Amygdala (tissue), 56 donors: Measurements from ENCODE around the gene PLXNB3.
A peak's percentile ranks its signal among the peaks of the same experiment; 100 is the strongest.

Source experiments
- DNase-seq, 56 donors: peaks; one replicate each; lab custom pipeline; 2025; lab: John Stamatoyannopoulos, UW

Gene PLXNB3

DNA sequence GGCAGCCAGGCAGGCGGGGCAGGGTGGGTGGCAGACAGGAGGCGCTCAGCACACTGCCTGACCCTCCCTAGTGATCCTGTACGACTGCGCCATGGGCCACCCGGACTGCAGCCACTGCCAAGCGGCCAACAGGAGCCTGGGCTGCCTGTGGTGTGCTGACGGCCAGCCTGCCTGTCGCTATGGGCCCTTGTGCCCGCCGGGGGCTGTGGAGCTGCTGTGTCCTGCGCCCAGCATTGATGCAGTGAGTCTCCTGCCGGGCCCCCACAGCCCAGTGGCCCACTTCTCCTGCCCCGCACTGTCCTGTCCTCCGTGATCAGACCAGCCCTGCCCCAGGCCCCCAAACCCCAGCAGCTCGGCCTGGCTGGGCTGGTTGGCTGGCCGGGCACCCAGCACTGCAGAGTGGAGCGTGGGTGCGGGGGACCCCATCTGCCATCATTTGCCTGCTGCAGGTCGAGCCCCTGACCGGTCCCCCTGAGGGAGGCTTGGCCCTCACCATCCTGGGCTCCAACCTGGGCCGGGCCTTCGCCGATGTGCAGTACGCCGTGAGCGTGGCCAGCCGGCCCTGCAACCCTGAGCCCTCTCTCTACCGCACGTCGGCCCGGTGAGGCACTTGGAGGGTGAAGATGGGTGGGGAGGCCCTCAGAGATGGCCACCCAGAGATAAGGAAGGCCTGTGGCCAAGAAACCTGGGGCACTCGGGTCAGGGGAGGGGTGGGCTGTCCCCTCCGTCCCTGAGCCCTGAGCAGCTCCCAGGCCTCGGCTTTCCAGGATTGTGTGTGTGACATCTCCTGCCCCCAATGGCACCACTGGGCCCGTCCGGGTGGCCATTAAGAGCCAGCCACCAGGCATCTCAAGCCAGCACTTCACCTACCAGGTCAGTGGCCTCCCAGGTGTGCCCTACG is 7.6 kb downstream of the PLXNB3 start:
- no peak for DNase-seq

GRCh38 chrX:153772316-153773217 is 8.5 kb downstream of the PLXNB3 start:
- DNase-seq = no peak

DNA sequence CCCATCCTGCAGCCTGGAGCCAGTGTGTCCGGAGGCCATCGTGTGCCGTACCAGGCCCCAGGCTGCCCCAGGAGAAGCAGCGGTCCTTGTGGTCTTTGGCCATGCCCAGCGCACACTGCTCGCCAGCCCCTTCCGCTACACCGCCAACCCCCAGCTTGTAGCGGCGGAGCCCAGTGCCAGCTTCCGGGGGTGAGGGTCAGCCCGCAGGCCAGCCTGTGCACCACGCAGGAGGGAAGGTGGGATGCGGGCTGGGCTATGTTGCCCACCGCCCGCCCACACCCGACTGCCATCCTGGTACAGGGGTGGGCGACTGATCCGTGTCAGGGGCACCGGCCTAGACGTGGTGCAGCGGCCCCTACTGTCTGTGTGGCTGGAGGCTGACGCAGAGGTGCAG is 9.2 kb downstream of the PLXNB3 start:
- DNase-seq = no peak

- no peak for DNase-seq
Observed at GRCh38 chrX:153773741-153774575, 9.9 kb downstream of the PLXNB3 start.

DNA sequence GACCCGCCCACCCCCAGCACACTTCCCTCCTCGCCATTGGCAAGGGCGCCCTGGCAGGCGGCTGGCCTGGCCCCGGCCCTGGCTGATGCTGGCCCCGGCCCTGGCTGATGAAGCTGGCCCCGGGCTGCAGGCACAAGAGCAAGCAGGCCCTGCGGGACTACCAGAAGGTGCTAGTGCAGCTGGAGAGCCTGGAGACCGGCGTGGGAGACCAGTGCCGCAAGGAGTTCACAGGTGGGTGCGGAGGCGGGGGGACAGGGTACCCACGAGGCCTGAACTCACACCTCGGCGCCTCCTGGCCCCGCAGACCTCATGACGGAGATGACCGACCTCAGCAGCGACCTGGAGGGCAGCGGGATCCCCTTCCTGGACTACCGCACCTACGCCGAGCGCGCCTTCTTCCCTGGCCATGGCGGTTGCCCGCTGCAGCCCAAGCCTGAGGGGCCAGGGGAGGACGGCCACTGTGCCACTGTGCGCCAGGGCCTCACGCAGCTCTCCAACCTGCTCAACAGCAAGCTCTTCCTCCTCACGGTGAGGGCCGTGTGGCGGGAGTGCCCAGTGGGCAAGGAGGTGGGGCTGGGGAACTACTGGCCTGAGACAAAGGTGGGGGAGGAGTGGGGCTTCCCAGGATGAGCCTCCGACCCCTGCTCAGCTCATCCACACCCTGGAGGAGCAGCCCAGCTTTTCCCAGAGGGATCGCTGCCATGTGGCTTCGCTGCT is 10.7 kb downstream of the PLXNB3 start:
- no peak for DNase-seq

DNA sequence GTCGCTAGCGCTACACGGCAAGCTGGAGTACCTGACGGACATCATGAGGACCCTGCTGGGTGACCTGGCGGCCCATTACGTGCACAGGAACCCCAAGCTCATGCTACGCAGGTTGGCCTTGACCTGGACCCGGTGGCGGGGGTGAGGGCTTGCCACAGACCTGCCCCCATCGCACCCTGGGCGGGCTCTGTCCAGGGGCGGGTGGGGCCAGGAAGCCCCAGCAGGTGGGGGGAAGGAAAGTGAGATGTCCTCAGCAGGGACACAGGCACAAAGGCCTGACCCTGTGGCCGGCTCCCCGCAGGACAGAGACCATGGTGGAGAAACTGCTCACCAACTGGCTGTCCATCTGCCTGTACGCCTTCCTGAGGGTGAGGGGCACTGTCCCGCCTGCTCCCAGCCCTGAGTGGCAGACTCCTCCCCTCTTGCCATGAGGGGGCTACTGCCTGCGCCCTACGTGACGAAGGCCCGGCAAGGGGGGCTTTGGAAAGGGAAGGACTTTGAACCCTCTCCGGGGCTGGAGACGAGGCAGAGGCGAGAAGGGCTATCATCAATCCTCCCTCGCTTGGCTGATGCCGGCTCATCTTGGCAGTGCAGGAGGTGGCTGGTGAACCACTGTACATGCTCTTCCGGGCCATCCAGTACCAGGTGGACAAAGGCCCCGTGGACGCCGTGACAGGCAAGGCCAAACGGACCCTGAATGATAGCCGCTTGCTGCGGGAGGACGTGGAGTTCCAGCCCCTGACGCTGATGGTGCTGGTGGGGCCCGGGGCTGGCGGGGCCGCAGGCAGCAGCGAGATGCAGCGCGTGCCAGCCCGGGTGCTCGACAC is 11.5 kb downstream of the PLXNB3 start:
- no peak for DNase-seq

- DNase-seq = no peak
Observed at GRCh38 chrX:153776120-153776599, 12.1 kb downstream of the PLXNB3 start.

DNA sequence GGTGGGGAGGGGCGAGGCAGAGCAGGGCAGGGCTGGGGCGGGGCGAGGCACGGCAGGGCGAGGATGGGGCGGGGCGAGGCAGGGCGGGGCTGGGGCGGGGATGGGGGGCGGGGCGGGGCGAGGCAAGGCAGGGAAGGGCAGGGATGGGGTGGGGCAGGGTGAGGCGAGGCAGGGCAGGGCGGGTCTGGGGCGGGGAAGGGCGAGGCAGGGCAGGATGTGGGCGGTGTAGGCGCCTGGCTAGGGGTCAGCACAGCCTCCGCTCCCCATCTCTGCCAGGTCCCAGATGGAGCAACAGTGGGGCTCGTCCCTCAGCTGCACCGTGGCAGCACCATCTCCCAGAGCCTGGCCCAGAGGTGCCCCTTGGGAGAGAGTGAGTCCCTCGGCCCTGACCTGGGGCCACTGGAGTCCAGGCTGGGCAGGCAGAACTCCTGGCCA is 12.6 kb downstream of the PLXNB3 start:
- DNase-seq = no peak

DNA sequence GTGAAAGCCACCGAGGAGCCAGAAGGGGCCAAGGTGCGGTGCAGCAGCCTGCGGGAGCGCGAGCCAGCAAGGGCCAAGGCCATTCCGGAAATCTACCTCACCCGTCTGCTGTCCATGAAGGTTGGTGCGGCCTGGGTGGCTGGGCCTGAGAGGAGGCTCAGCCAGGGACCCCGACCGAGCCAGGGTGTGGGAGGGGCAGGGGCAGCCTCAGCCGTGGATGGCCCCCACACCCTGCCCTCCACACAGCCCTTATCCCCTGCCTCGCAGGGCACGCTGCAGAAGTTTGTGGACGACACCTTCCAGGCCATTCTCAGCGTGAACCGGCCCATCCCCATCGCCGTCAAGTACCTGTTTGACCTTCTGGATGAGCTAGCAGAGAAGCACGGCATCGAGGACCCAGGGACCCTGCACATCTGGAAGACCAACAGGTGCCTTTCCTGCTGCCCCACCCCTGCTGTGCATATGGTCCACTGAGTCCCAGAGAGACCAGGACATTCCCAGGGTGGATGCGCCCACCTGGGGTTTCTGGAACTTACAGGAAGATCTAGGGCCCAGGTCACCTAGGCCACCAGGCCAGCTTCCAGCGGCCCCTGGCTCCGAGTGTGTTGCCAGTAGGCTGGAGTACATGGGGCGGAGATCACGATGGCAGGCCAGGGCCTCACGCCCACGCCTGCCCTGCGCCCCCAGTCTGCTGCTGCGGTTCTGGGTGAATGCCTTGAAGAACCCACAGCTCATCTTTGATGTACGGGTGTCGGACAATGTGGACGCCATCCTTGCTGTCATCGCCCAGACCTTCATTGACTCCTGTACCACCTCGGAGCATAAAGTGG is 13.4 kb downstream of the PLXNB3 start:
- DNase-seq = no peak

DNA sequence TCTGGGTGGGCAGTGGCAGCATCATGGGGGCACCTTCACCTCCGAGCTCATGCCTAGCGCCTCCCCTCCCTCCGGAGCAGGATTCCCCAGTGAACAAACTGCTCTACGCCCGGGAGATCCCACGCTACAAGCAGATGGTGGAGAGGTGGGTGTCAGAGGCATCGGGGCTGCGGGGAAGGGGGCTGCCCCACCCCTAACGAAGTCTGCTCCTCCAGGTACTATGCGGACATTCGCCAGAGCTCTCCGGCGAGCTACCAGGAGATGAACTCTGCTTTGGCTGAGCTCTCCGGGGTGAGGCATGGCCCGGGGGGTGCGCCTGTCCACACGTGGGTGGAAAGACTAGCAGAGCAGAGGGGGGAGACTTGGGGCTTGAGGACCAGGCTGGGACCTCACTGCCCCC is 14.1 kb downstream of the PLXNB3 start:
- DNase-seq = no peak

- no peak for DNase-seq
Observed at GRCh38 chrX:153778684-153779101, 14.6 kb downstream of the PLXNB3 start.

GRCh38 chrX:153779891-153780677 is 16.0 kb downstream of the PLXNB3 start:
- DNase-seq = no peak

DNA sequence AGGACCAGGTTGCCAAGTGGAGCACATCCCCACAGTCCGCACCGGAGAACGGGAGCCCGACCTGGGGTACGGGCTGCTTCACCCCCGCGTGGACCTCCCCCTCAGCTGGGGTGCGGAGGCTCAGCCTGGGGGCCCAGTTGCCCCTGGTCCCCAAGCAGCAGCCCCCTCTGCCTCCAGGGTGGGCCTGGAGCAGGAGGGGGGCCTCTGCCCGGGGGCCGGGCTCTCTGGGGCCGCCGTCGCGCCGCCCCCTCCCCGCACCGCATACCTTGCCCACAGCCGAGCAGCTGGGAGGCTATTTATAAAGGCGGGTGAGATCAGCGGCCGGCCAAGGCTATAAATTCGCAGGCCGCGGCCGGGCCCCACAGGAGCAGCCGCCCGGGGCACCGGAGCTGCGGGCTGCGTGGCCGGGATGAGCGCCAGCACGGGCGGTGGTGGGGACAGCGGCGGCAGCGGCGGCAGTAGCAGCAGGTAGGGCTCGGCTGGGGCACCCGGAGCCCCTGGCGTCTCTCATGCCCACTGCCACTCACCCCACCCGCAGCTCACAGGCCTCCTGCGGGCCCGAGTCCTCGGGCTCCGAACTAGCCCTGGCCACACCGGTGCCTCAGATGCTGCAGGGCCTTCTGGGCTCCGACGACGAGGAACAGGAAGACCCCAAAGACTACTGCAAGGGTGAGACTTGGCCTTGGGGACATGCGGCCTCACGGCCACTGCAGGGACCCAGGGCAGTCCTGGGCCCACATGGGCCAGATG is 16.8 kb downstream of the PLXNB3 start, which contains the start of gene SRPK3:
TSS of gene SRPK3 (plus strand) at position 364 of the 750 bp plus-strand sequence. CDS start at position 410, 46 bp downstream.
- no peak for DNase-seq

DNA sequence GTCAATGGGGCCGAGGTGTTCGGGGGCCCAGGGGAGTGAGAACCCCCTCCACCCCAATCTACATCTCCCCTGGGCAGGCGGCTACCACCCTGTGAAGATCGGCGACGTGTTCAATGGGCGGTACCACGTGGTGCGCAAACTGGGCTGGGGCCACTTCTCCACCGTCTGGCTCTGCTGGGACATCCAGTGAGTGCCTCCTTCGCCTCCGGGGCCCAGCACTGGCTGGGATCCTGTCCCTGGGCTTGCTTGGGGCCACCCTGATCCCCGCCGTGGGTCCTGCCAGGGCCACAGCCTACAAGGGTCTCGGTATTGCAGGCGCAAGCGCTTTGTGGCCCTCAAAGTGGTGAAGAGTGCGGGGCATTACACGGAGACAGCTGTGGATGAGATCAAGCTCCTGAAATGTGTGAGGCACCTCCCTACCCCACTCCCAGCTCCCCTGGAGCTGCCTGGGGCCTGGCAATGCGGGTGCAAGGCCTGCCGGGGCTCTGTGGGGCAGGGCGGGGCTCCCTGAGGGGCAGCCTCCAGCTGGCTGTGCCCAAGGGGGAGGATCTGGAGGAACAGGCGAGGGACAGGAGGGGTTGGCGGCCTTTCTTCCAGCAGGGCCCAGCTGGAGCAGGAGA is 17.5 kb downstream of the PLXNB3 start:
- peak in 3 of 56 donors; percentile 6 to 21 (median 16) for DNase-seq

DNA sequence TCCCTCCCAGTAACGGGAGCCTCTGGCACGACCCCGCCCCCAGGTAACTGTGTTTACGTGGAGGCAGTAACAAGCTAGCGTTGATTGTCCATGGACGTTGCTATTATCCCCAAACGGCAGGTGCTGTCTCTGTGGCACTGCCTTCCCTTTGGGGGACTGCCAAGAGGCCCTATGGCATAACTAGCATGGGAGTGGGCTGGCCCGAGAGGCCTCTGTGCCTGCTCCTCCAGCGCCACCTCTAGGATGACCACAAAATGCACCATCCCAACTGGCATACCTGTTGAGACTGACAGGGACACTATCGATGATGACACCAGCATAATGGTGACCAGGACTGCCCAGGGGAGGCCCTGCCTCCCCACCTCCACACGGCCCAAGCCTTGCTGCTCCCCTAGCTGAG is 18.3 kb downstream of the PLXNB3 start:
- peak in 15 of 56 donors; percentile 2 to 38 (median 20) for DNase-seq

GRCh38 chrX:153782871-153783270 is 18.8 kb downstream of the PLXNB3 start:
- no peak for DNase-seq
